ENCODE results near the gene TUBA1B.

GRCh38 chr12:49161092-49161795 lies 30.0 kb upstream of the TUBA1B start:
- no peak for TF ChIP-seq CTCF (conservative IDR thresholded peaks at IDR 0.05; ENCODE audit: low read depth, low read length)
- no peak for TF ChIP-seq EZH2 (IDR thresholded peaks at IDR 0.05; ENCODE audit: low read length, unreplicated experiment)

All from PC-3 (cell line).